H1 (cell line): ENCODE measurements around the gene ATP13A3.

Experiments
- CTCF ChIP-seq, 3 experiments: IDR thresholded peaks; 1 replicate in 2 of 3; 2 replicates in 1 of 3; pipeline versions ENCODE4 v1.5.1 to v1.6.1; 2011; ENCODE audit warnings: low read length in 3 of 3, mild to moderate bottlenecking in 3 of 3, inconsistent platforms in 2 of 3, low read depth in 1 of 3, moderate library complexity in 1 of 3; ENCODE audit not compliant: insufficient read depth in 1 of 3; ENCODE audit errors: control extremely low read depth in 1 of 3
- EGR1 ChIP-seq: IDR thresholded peaks from 2 replicates; pipeline ENCODE4 v1.6.1; 2011; ENCODE audit warnings: low read depth, low read length, borderline replicate concordance
- JUN ChIP-seq: IDR thresholded peaks from 2 replicates; pipeline ENCODE4 v1.6.1; 2011; ENCODE audit warnings: low read depth, mild to moderate bottlenecking, improper control_type of control experiment, low read length
- KDM5A ChIP-seq: fragments of 200-600 bp; IDR thresholded peaks from 2 replicates; pipeline ENCODE4 v1.7.1; 2012; ENCODE audit warnings: mild to moderate bottlenecking, low read length, inconsistent platforms, mixed read lengths
- POLR2A ChIP-seq, 2 experiments: IDR thresholded peaks; 1 replicate in 1 of 2; 2 replicates in 1 of 2; pipeline ENCODE4 v1.6.1; 2011; ENCODE audit warnings: low read depth in 2 of 2, low read length in 2 of 2, mild to moderate bottlenecking in 2 of 2; ENCODE audit errors: control extremely low read depth in 1 of 2

DNA sequence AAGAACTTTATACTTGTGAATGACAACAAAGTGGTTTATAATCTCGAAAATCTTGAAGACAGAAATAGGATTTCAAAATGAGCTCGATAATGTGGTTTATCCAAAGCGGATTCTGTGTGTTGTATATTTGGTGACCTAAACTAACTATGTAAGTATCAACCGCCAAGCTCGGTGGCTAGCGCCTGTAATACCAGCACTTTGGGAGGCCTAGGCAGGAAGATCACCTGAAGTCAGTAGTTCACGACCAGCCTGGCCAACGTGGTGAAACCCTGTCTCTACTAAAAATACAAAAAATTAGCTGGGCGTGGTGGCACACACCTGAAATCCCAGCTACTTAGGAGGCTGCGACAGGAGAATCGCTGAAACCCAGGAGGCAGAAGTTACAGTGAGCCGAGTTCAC is 2.2 kb downstream of the ATP13A3 start:
- TF ChIP-seq POLR2A (IDR thresholded peaks at IDR 0.05; ENCODE audit: control extremely low read depth in 1 of 2, low read depth in 2 of 2, low read length in 2 of 2) (no peak), CTCF (IDR thresholded peaks at IDR 0.05; ENCODE audit: control extremely low read depth in 1 of 3, insufficient read depth in 1 of 3, low read depth in 1 of 3, low read length in 3 of 3) (no peak), JUN (no peak), EGR1 (no peak), KDM5A (no peak)
